ENCODE measurements around the gene ZNF205.

- TF ChIP-seq CREB1 (IDR thresholded peaks at IDR 0.05) (no peak), POLR2AphosphoS5 (IDR thresholded peaks at IDR 0.05; ENCODE audit: low read depth, low read length) (no peak), EZH2 (IDR thresholded peaks at IDR 0.05; ENCODE audit: low read depth, low read length, severe bottlenecking) (no peak), ATF3 (IDR thresholded peaks at IDR 0.05; ENCODE audit: insufficient read depth, low read depth, low read length) (no peak), BRCA1 (IDR thresholded peaks at IDR 0.05; ENCODE audit: low read depth, low read length) (no peak), GTF2F1 (IDR thresholded peaks at IDR 0.05; ENCODE audit: borderline replicate concordance, low read depth, low read length) (no peak)
Measured at GRCh38 chr16:3113765-3114479, 1.5 kb downstream of the ZNF205 start.

Measured in H1 (cell line).